IPS-18c (cell line): ENCODE data around the gene INHBE.
"Not testable (repeated sequence)": the region's sequence is repeated elsewhere in the genome, so short reads cannot be mapped to it uniquely, and the experiment has no call there.

Source experiments
- H3K4me3 ChIP-seq: 2 replicates; pipeline ENCODE4 v1.7.0; 2013; ENCODE audit warnings: low read depth, mild to moderate bottlenecking, low read length, moderate library complexity; ENCODE audit not compliant: insufficient read depth
- H3K9me3 ChIP-seq: one replicate; pipeline ENCODE4 v1.6.1; 2013; ENCODE audit warnings: mild to moderate bottlenecking, low read length, moderate library complexity; ENCODE audit not compliant: control insufficient read depth, insufficient read depth

Gene INHBE

DNA sequence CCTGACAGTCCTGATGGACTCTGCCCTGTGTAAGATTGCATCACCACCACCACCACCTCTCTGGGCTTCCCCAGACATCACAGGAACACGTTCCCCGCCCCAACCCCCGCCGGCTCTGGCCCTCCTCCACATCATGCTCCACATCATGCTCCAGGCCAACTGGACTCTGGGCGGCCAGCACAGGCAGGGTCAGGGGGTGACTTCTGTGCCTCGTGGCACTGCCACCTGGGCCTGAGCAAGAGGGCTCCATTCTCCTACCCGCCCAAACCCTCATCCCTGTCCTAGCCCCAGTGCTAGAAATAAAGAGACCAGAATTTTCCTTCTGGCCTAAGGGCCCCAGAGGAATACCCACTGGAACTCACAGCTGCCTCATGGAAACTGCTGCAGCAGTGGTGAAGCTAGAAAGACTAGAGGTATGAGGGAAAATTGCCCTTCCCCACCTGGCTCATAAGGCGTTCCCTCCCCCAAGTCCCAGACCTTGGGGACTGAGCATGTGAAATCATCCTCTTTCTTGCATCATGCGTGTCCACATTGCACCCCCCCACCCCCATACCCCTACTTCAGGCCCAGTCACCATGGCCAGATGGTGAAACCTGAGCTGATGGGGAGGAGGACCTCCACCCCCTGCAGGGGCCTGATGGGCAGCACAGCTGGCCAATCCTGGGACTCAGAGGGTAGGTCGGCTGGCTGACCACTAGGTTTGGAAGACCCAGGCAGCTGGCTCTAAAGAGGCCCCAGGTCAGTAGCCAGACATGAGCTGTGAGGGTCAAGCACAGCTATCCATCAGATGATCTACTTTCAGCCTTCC lies at the start of gene INHBE:
Gene INHBE (plus strand): TSS at position 742 of the 808 bp plus-strand sequence. CDS start 230 bp downstream, outside the sequence.
- Histone ChIP-seq H3K4me3 (peak within 1 kb of the TSS; percentile 52), H3K9me3 (no peaks in the 10 kb centered on the region)

GRCh38 chr12:57410534-57410933 lies 44.6 kb upstream of the INHBE start:
- Histone ChIP-seq H3K9me3 (no peaks in the 10 kb centered on the region), H3K4me3 (no peak overlapping the region)

DNA sequence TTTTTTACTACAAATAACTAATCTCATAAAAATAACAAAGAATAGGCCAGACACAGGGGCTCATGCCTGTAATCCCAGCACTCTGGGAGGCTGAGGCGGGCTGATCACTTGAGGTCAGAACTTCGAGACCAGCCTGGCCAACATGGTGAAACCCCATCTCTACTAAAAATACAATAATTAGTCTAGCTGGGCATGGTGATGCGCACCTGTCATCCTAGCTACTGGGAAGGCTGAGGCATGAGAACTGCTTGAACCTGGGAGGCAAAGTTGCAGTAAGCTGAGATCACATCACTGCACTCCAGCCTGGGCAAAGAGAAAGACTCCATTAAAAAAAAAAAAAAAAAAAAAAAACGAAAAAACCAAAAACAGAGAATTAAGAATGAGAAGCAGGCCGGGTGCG lies 40.9 kb upstream of the INHBE start:
- not testable (repeated sequence) for H3K4me3 ChIP-seq

DNA sequence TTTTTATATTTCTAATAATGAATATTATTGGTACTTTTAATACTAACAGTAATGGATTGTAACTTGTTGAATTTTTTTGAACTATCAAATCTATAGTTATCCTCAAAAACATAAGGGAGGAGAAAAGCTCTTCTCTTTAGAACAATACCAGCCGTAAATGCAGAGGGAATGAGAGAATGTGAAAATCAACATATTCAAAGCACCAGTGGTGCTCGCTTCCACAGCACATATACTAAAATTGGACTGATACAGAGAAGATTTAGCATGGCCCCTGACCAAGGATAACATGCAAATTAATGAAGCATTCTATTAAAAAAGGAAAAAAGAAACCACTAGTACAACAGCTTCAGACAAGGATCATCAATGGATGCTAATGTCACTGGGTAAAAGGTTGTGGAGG lies 40.0 kb upstream of the INHBE start:
- Histone ChIP-seq H3K4me3 (no peak overlapping the region), H3K9me3 (no peaks in the 10 kb centered on the region)

More for the DNA sequence above, 40.9 kb upstream of the INHBE start:
- H3K9me3 ChIP-seq = not testable (repeated sequence)

DNA sequence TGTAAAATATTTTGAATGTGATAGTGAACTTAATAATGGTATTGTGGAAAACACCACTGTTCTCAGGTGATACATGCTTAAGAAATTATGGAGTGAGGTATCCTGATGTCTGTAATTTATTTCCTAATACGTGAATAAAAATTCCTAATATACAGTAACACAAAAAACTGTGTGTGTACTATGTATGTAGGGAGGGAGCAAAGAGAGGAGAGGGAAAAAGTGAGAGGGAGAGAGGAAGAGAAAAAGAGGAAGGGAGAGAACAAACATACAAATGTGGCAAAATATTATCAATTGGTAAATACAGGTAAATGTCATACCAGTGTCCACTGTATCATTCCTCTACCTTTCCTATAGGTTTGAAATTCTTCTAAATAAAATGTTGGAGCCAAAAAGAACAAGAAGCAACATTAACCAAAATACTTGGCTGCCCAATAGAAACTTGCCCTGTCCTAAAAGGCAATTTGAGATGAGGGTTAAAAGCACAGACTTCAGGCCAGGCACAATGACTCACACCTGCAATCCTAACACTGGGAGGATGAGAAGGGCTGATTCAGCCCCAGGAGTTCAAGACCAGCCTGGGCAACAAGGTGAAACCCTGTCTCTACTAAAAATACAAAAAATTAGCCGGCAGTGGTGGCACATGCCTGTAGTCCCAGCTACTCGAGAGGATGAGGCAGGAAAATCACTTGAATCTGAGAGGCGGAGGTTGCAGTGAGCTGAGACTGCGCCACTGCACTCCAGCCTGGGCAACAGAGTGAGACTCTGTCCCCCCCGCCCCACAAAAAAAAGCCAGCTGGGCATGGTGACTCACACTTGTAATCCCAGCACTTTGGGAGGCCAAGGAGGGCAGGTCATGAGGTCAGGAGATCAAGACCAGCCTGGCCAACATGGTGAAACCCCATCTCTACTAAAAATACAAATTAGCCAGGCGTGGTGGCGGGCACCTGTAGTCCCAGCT lies 38.8 kb upstream of the INHBE start:
- Histone ChIP-seq H3K9me3 (no peaks in the 10 kb centered on the region), H3K4me3 (no peak overlapping the region)

DNA sequence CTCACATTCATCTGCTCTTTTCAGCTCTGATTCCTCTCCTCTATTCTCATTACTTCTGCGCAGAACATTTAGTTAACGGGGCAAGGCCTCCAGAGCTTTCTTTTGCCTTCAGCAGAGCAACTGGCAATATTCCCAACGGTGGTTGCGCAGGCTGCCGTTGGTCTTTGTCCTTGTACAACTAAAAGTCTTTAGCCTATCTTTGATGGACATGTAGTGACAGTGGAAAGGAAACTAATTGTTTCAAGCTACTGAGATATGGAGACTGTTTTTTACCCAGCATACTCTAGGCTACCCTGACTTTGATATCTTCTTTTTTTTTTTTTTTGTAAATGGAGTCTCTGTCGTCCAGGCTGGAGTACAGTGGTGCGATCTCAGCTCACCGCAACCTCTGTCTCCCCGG lies 36.9 kb upstream of the INHBE start:
- no peak overlapping the region for H3K4me3 ChIP-seq
- no peaks in the 10 kb centered on the region for H3K9me3 ChIP-seq

DNA sequence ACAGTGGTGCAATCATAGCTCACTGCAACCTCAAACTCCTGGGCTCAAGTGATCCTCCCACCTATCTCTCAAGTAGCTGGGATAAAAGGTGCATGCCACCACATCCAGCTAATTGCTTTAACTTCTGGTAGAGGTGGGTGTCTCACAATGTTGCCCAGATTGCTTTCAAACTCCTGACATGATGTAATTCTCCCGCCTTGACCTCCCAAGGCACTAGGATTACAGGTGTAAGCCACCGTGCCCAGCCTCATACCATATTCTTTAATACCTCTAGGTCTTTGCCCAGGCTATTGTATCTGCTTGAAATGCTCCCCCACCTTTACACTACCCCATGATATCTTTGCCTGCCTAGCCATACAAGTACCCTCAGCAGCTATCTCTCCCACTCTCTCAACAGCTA lies 35.6 kb upstream of the INHBE start:
- H3K9me3 ChIP-seq = no peaks in the 10 kb centered on the region
- no peak overlapping the region for H3K4me3 ChIP-seq

GRCh38 chr12:57420482-57420881 lies 34.6 kb upstream of the INHBE start:
- Histone ChIP-seq H3K4me3 (no peak overlapping the region; the same call in 1 of the 2 replicates), H3K9me3 (no peaks in the 10 kb centered on the region)

DNA sequence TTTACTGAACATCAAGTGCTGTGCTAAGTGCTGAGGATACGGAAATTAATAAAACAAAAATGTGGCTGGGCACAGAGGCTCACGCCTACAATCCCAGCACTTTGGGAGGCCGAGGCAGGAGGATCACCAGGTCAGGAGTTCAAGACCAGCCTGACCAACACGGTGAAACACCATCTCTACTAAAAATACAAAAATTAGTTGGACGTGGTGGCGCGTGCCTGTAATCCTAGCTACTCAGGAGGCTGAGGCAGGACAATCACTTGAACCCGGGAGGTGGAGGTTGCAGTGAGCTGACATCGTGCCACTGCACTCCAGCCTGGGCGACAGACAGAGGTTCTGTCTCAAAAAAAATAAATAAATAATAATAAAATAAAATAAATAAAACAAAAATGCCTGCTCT lies 28.2 kb upstream of the INHBE start:
- H3K9me3 ChIP-seq, H3K4me3 ChIP-seq: not testable (repeated sequence)

GRCh38 chr12:57428965-57429364 lies 26.1 kb upstream of the INHBE start:
- H3K9me3 ChIP-seq = no peaks in the 10 kb centered on the region
- H3K4me3 ChIP-seq = no peak overlapping the region

DNA sequence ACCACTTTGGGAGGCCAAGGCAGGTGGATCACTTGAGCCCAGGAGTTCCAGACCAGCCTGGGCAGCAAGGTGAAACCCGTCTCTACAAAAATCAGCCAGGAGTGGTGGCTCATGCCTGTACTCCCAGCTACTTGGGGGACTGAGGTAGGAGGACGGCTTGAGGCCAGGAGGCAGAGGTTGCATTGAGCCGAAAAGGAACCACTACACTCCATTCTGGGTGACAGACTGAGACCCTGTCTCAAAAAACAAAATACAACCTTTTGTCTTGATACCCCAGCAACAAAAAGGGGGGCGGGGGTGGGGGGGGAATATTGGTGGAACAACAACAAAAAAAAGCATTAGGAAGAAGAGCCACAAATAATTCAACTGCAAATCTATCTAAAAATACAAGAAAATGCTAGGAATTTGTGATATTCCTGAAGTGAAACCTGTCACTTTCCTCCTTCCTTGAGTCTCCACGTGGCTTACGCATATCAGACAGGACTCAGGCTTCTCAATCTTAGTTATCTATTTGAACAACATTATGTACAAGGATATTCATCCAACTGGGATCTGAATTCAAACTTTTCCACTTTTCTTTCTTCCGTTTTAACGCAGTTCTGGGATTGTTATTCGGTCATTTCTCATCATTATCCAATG lies 25.5 kb upstream of the INHBE start:
- Histone ChIP-seq H3K9me3 (no peaks in the 10 kb centered on the region), H3K4me3 (peak overlapping the region; percentile 77)

DNA sequence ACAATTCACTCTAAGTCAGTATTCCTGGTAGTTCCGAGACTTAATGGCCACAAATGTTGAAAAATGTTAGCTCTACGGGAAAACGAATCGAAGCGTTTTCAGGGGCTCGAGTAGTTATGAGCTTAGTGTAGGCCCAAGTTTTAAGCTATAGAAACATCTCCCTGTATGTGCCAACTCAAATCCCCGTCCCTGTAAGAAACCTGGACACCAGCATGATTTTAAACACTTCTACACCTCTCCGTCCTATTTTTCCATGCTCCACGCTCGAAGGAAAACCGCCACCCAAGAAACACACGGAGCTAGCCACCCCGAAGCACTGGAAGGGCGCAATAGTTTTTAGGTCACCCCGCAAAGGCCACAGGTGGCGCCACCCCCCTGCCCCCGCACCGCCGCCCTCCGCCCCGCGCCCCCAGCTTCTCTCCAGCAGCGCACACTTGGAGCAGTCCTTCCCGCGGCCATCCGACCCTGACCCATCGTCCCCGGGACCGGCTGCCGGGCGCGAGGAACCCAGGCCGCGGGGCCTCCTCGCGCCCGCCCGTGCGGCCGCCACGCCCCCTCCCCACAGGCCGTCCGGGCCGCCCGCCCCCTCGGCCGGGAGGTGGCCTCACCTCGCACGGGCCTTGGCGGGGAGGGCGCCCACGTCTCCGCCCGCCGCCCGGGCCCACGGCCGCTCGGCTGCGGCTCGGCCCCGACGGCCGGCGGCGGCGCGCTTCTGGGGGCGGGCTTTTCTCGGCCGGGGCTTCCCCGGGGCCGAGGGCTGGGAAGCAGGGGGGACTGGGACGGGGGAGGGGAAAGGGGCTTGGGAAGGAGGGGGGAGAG lies 24.8 kb upstream of the INHBE start:
- no peaks in the 10 kb centered on the region for H3K9me3 ChIP-seq

DNA sequence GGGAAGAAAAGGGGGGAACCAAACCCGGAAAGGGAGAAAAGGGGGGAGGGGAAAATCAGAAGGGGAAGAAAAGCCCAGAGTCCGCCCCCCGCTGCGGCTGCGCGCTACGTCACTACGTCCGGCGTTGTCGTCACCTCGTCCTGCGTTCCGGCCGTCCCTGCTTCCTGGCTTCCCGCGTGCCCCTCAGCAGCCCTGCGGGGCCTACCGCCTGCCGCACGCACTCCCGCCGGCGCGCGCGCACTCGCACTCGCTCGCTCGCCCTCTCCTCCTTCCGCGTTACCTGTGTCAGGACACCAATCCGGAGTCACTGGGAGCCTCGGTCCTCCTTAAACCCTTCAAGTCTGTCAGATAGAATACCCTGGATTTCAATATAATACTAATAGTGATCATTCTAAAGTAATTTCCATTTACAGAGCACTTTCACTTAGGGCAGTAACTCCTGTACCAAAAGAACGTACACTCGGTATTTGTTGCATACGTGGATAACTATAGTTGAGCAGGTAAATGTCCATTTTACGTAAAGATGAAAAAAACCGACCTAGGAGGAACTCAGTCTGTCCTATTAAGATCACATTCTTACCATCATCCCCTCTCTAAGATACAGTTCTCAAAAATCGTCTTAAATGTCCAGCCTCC lies 24.1 kb upstream of the INHBE start, which contains the start of gene R3HDM2:
Gene R3HDM2 (minus strand): TSS at position 113 of the 636 bp plus-strand sequence. CDS start 120,615 bp downstream, outside the sequence.
- H3K4me3 ChIP-seq = peak within 1 kb of the TSS; percentile 77

More for the DNA sequence above, 24.8 kb upstream of the INHBE start:
- H3K4me3 ChIP-seq = peak overlapping the region; percentile 77

GRCh38 chr12:57431654-57432188 lies 23.4 kb upstream of the INHBE start:
- Histone ChIP-seq H3K9me3 (no peaks in the 10 kb centered on the region), H3K4me3 (no peak overlapping the region; the same call in 1 of the 2 replicates)

More for the DNA sequence above, 24.1 kb upstream of the INHBE start, which contains the start of gene R3HDM2:
- H3K9me3 ChIP-seq = no peaks in the 10 kb centered on the region

- Histone ChIP-seq H3K9me3 (no peaks in the 10 kb centered on the region), H3K4me3 (no peak overlapping the region)
These were observed 21.7 kb upstream of the INHBE start for GRCh38 chr12:57433370-57433769.
